Fibroblast of pulmonary artery (primary cell): Measurements from ENCODE around the gene BROX.

ENCODE experiments used
- DNase-seq: peaks from one replicate; pipeline ENCODE4 v3.0.0-alpha.2; 2010; ENCODE audit warnings: low read depth
- H3K4me3 ChIP-seq: replicated peaks from 2 replicates; pipeline ENCODE4 v1.5.1; 2011; ENCODE audit warnings: low read depth, mild to moderate bottlenecking, control low read depth, low read length, moderate library complexity
- TF ChIP-seq, protein P1 (sequence below): IDR thresholded peaks from 2 replicates; pipeline ENCODE4 v1.5.1; 2011; ENCODE audit warnings: mild to moderate bottlenecking, control low read depth, low read length, inconsistent platforms; ENCODE audit errors: missing control alignments

The BROX gene

DNA sequence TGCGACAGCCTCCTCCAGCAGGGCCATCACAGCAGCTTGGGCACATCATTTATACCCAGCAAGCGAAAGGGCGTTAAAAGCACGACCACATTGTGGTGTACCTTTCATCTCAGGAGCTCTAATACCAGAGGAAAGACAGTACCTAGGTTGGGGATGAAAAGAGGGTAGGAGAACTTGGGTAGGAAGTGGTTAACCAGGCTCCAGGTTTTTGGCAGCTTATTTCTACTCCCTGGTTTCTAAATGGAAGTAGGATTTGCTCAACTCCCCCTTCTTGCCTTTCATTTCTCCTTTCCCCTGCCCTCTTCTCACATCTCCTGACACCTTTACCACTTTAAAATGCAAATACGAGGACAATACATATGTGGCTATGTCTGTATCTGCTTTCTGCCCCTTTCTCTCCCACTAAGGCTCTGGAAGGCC lies 54.8 kb downstream of the BROX start:
- TF ChIP-seq, protein P1, sequence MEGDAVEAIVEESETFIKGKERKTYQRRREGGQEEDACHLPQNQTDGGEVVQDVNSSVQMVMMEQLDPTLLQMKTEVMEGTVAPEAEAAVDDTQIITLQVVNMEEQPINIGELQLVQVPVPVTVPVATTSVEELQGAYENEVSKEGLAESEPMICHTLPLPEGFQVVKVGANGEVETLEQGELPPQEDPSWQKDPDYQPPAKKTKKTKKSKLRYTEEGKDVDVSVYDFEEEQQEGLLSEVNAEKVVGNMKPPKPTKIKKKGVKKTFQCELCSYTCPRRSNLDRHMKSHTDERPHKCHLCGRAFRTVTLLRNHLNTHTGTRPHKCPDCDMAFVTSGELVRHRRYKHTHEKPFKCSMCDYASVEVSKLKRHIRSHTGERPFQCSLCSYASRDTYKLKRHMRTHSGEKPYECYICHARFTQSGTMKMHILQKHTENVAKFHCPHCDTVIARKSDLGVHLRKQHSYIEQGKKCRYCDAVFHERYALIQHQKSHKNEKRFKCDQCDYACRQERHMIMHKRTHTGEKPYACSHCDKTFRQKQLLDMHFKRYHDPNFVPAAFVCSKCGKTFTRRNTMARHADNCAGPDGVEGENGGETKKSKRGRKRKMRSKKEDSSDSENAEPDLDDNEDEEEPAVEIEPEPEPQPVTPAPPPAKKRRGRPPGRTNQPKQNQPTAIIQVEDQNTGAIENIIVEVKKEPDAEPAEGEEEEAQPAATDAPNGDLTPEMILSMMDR = no peak
- no peak overlapping the region for H3K4me3 ChIP-seq
- DNase-seq = no peak

DNA sequence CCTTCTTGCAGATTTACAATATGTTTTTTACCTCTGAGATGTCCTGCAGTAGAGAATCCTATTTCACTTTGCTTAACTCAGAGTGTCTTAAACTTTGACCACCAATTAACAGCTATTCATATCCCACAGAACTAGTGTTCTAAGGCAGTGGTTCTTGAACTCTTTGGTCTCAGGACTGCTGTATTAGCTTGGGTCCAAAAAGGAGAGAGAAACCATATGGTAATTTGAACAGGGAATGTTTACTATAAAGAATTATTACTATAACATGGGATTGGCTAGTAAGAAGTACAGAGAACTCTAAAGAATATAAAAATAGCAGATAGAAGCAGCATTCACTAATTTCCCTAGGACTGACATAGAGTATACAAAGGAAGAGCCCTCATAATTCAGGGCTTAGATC lies 56.2 kb downstream of the BROX start:
- H3K4me3 ChIP-seq = no peak overlapping the region
- no peak for DNase-seq
- TF ChIP-seq, protein P1 = no peak

- no peak for DNase-seq
- TF ChIP-seq, protein P1 = no peak
- no peak overlapping the region for H3K4me3 ChIP-seq
These were observed 56.8 kb downstream of the BROX start for GRCh38 chr1:222769181-222769580.

DNA sequence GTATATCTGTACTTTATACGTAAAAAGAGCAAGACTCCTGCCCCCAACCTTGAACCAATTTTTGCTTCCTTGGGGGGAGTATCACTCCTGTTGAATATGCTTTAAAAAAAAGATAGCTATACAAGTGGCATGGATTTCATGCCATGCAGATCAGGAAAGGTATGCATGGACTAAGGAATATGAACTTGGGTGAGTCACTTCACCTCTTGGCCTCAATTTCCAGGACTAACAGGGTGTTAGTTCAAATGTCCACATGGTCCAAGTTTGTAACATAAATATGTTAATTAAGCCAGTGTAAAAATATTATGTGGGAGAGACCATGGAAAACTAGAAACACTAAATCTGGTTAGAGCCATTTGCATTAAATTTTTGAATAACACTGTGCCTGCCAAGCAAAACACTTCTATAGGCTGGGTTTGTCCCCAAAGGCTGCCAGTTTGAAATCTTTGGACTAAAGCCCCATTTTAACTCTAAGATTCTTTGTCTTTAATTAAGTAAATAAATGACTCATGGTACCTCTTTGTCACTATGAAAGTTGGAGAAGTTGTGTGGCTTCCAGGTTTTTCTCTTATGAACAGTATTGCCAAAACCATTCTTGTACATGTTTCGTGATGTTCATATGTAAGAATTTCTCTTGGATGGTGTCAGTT lies 57.7 kb downstream of the BROX start:
- no peak overlapping the region for H3K4me3 ChIP-seq
- TF ChIP-seq, protein P1 = no peak
- peak; percentile 27 for DNase-seq

DNA sequence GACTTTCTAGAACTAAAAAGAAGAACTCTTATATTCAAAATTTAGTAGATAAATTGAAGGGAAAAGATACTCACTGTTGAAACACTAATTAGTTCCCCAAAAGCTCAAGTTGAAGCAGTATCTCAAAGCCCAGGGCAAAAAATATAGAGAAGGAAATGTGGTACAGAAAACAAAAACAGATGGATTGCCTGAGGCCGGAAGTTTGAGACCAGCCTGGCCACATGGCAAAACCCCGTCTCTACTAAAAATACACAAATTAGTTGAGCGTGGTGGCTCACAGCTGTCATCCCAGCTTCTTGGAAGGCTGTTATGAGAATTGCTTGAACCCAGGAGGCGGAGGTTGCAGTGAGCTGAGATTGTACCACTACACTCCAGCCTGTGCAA lies 60.6 kb downstream of the BROX start:
- DNase-seq = no peak
- TF ChIP-seq, protein P1 = no peak
- no peak overlapping the region for H3K4me3 ChIP-seq

DNA sequence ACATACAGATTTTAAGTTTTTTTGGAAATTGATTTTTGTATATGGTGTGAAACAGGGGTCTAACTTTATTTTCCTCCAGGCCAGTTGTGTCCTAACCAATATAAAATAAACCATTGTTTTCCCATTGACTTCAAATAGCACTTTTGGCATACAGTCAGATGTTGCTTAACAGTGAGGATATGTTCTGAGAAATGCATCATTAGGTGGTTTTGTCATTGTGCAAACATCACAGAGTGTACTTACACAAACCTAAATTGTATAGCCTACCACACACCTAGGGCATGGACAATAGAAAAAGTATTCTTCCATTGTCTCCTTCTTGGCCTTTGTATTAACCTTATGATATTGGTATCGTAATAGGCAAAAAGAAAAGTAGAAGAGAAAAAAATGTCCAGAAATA lies 65.1 kb downstream of the BROX start:
- peak; percentile 96 for DNase-seq
- TF ChIP-seq, protein P1 = no peak

GRCh38 chr1:222777977-222778376 lies 65.6 kb downstream of the BROX start:
- DNase-seq = peak; percentile 94
- TF ChIP-seq, protein P1 = no peak

More for the DNA sequence above, 65.1 kb downstream of the BROX start:
- H3K4me3 ChIP-seq = no peak overlapping the region

More at GRCh38 chr1:222777977-222778376, 65.6 kb downstream of the BROX start:
- H3K4me3 ChIP-seq = no peak overlapping the region
